GM12878 (cell line): ENCODE results near the gene EPHB2. TPM values are rescaled to one million over a fixed set of nuclear protein-coding genes. Genes with fewer than 3 reads are reported as not detected.

Source experiments
- ATAC-seq: fragments of 200-7000 bp; cut with Tn5 transposase; 3 replicates; pipeline ENCODE4 v1.9.1; 2020; ENCODE audit warnings: mild to moderate bottlenecking, moderate library complexity
- BruUV-seq: library from RNA; stranded (reverse); fragments of 400-500 nt; replicated peaks from 2 replicates; lab custom pipeline; 2021; lab: Mats Ljungman, UMichigan
- CTCF ChIA-PET: fragments of 300-600 bp; sonication (Branson Sonifier 250); formaldehyde crosslinking; extraction: SDS; loops from one replicate; lab custom pipeline; 2021; ENCODE audit warnings: inconsistent platforms; lab: Yijun Ruan, JAX
- POLR2A ChIA-PET: fragments of 350-600 bp; formaldehyde crosslinking; extraction: SDS; loops from one replicate; lab custom pipeline; 2021; ENCODE audit warnings: inconsistent platforms; lab: Charles Lee
- RAD21 ChIA-PET: fragments of 300-600 bp; sonication (Branson Sonifier 250); formaldehyde crosslinking; loops from one replicate; lab custom pipeline; 2023; ENCODE audit warnings: antibody characterized with exemption; ENCODE audit not compliant: unreplicated experiment; lab: Charles Lee
- SMC1A ChIA-PET: fragments of 300-600 bp; sonication (Branson Sonifier 250); formaldehyde crosslinking; loops from one replicate; lab custom pipeline; 2023; ENCODE audit not compliant: unreplicated experiment, uncharacterized antibody; lab: Charles Lee
- DNase-seq: peaks from one replicate; pipeline ENCODE4 v3.0.0-alpha.2; 2011; ENCODE audit warnings: low read depth, low spot score
- FAIRE-seq: peaks from 3 replicates; lab custom pipeline; 2011; peaks lifted over from hg19 to GRCh38; lab: Jason Lieb, UNC
- H2AFZ ChIP-seq: 2 replicates; pipeline ENCODE4 v1.6.0; 2011; ENCODE audit warnings: low read depth, low read length, control low read depth; ENCODE audit not compliant: control insufficient read depth
- H3K27ac ChIP-seq: 2 replicates; pipeline ENCODE4 v1.5.1; 2011; ENCODE audit warnings: control low read depth; ENCODE audit not compliant: control insufficient read depth, insufficient read depth
- H3K27me3 ChIP-seq, 2 experiments: replicated peaks in 1 of 2; 2 replicates each; pipeline versions ENCODE4 v1.6.0 to v1.6.1; 2011; ENCODE audit warnings: low read length in 1 of 2; ENCODE audit not compliant: control insufficient read depth in 2 of 2, insufficient read depth in 2 of 2
- H3K36me3 ChIP-seq, 2 experiments: 2 replicates each; pipeline ENCODE4 v1.5.1; 2011; ENCODE audit warnings: low read length in 1 of 2; ENCODE audit not compliant: control insufficient read depth in 2 of 2, insufficient read depth in 2 of 2
- H3K4me1 ChIP-seq: 2 replicates; pipeline ENCODE4 v1.6.1; 2011; ENCODE audit warnings: mild to moderate bottlenecking, low read length, moderate library complexity, mixed read lengths; ENCODE audit not compliant: control insufficient read depth, insufficient read depth
- H3K4me2 ChIP-seq: 2 replicates; pipeline ENCODE4 v1.6.0; 2011; ENCODE audit warnings: control low read depth; ENCODE audit not compliant: control insufficient read depth, insufficient read depth
- H3K4me3 ChIP-seq: fragments of 200-600 bp; sonication (generic); 2 replicates; pipeline ENCODE4 v1.5.1; 2016
- H3K79me2 ChIP-seq: 2 replicates; pipeline ENCODE4 v1.6.0; 2011; ENCODE audit warnings: low read length; ENCODE audit not compliant: control insufficient read depth, insufficient read depth
- H3K9ac ChIP-seq: 2 replicates; pipeline ENCODE4 v1.8.0; 2011; ENCODE audit warnings: low read length, control low read depth, mixed read lengths; ENCODE audit not compliant: control insufficient read depth, insufficient read depth
- H3K9me3 ChIP-seq: replicated peaks from 3 replicates; pipeline ENCODE4 v1.5.1; 2011; ENCODE audit warnings: mild to moderate bottlenecking, low read length; ENCODE audit not compliant: control insufficient read depth, insufficient read depth
- H4K20me1 ChIP-seq: 2 replicates; pipeline ENCODE4 v1.6.0; 2011; ENCODE audit not compliant: control insufficient read depth, insufficient read depth
- ATF7 ChIP-seq: fragments of 450-650 bp; IDR thresholded peaks from 2 replicates; pipeline ENCODE4 v1.6.1; 2016; ENCODE audit warnings: low read depth, mild to moderate bottlenecking
- BCL11A ChIP-seq: IDR thresholded peaks from 2 replicates; pipeline ENCODE4 v1.6.1; 2011; ENCODE audit warnings: low read depth, low read length
- BMI1 ChIP-seq: fragments of 450-650 bp; IDR thresholded peaks from 2 replicates; pipeline ENCODE4 v1.6.1; 2016; ENCODE audit warnings: mild to moderate bottlenecking, moderate library complexity, borderline replicate concordance
- CEBPB ChIP-seq, 2 experiments: fragments of 150-350 bp in 1 of 2; IDR thresholded peaks; 2 replicates each; pipeline ENCODE4 v1.6.1; 2012 to 2014; ENCODE audit warnings: low read depth in 2 of 2, low read length in 2 of 2, borderline replicate concordance in 1 of 2, inconsistent platforms in 1 of 2
- ELK1 ChIP-seq: IDR thresholded peaks from 2 replicates; pipeline ENCODE4 v1.6.1; 2012; ENCODE audit warnings: low read depth, low read length, improper control_type of control experiment
- JUND ChIP-seq: IDR thresholded peaks from 2 replicates; pipeline ENCODE4 v1.6.1; 2012; ENCODE audit warnings: low read depth, mild to moderate bottlenecking, low read length, improper control_type of control experiment, moderate library complexity
- PAX8 ChIP-seq: fragments of 450-650 bp; IDR thresholded peaks from 2 replicates; pipeline ENCODE4 v1.6.1; 2017; ENCODE audit warnings: mild to moderate bottlenecking, moderate library complexity
- POLR2AphosphoS2 ChIP-seq: IDR thresholded peaks from 2 replicates; pipeline ENCODE4 v1.6.1; 2011; ENCODE audit warnings: low read depth, mild to moderate bottlenecking, low read length, improper control_type of control experiment, moderate library complexity
- RELA ChIP-seq: fragments of 450-650 bp; IDR thresholded peaks from 2 replicates; pipeline ENCODE4 v1.8.0; 2014; ENCODE audit warnings: borderline replicate concordance; ENCODE audit not compliant: partially characterized antibody
- SP1 ChIP-seq: IDR thresholded peaks from one replicate; pipeline ENCODE4 v1.6.1; 2011; ENCODE audit warnings: low read depth, low read length
- STAT3 ChIP-seq: IDR thresholded peaks from 2 replicates; pipeline ENCODE4 v1.6.1; 2011; ENCODE audit warnings: low read depth, low read length, improper control_type of control experiment
- SUZ12 ChIP-seq: fragments of 200-600 bp; sonication (generic); IDR thresholded peaks from one replicate; pipeline ENCODE4 v1.6.1; 2018; ENCODE audit warnings: antibody characterized with exemption, mild to moderate bottlenecking; ENCODE audit not compliant: unreplicated experiment
- WRNIP1 ChIP-seq: IDR thresholded peaks from 2 replicates; pipeline ENCODE4 v1.6.1; 2011; ENCODE audit warnings: low read depth, low read length, improper control_type of control experiment, borderline replicate concordance
- ZNF217 ChIP-seq: fragments of 450-650 bp; IDR thresholded peaks from 2 replicates; pipeline ENCODE4 v1.6.1; 2017; ENCODE audit warnings: antibody characterized with exemption, mild to moderate bottlenecking
- ZNF24 ChIP-seq: fragments of 450-650 bp; IDR thresholded peaks from 2 replicates; pipeline ENCODE4 v1.6.1; 2017; ENCODE audit warnings: antibody characterized with exemption, mild to moderate bottlenecking
- ZNF622 ChIP-seq: fragments of 450-650 bp; IDR thresholded peaks from 2 replicates; pipeline ENCODE4 v1.6.1; 2017; ENCODE audit warnings: mild to moderate bottlenecking, inconsistent platforms
- WGBS: methylation state at CpG from one replicate; pipeline ENCODE4 v1.1.6; 2016; ENCODE audit warnings: low lambda C conversion rate; ENCODE audit not compliant: insufficient replicate concordance, insufficient coverage; ENCODE audit errors: missing lambda C conversion rate; 5-methylcytosine and 5-hydroxymethylcytosine counted together
- in situ Hi-C: fragments of 300-500 bp; cut with MboI; formaldehyde crosslinking; loops from 9 replicates; pipeline ENCODE4 v1.14.3; 2018; ENCODE audit warnings: mixed read lengths
- intact Hi-C: fragments of 100-400 bp; cut with micrococcal nuclease; formaldehyde crosslinking; loops from one replicate; pipeline ENCODE4 v1.14.2; 2022; ENCODE audit not compliant: unreplicated experiment
- polyA plus RNA-seq, 11 experiments: library from polyadenylated mRNA; depleted of rRNA in 4 of 11; unstranded in 6 of 11; stranded (reverse) in 5 of 11; fragments of >200 nt; fragmentation: Nextera tagmentation in 4 of 11; fragmentation: Illumina TruSeq in 1 of 11; extraction: Ambion mirVana in 4 of 11; extraction: Trizol in 1 of 11; gene quantifications; 1 replicate in 1 of 11; 2 replicates in 10 of 11; pipeline versions ENCODE4 v1.2.1 to v1.2.3, GENCODE V29; 2011 to 2016; ENCODE audit warnings: inconsistent platforms in 2 of 11, missing spikeins in 2 of 11, low read depth in 1 of 11
- total RNA-seq, 4 experiments: library from RNA; depleted of rRNA in 3 of 4; stranded (reverse); fragments of >200 nt in 3 of 4; fragmentation: Illumina TruSeq in 1 of 4; extraction: Trizol in 1 of 4; gene quantifications; 2 replicates each; pipeline versions ENCODE4 v1.2.1 to v1.2.3, GENCODE V29; 2013 to 2021

Gene EPHB2
- total and polyA plus RNA-seq, 10 of the 15 experiments (the other 5 are each of a cell fraction or from before 2014, with no cell fraction given), result 0.13 to 3.3 (median 0.92) TPM

- no peaks in the 10 kb centered on the region for H4K20me1 ChIP-seq
- ATAC-seq (no peak), FAIRE-seq (no peak), DNase-seq (no peak)
- H3K79me2 ChIP-seq, result no peaks in the 10 kb centered on the region
- no peak overlapping the region for H3K27ac ChIP-seq
- no peaks in the 10 kb centered on the region for H3K4me1 ChIP-seq
- no peaks in the 10 kb centered on the region; a peak in 2 of 4 replicates for H3K27me3 ChIP-seq
- TF ChIP-seq ATF7, result no peak
- no peak overlapping the region for H2AFZ ChIP-seq
- ChIA-PET POLR2A (no interaction called here), CTCF (no interaction called here), SMC1A (no interaction called here), RAD21 (no interaction called here)
- in situ Hi-C loops (no loop called here), intact Hi-C loops (no loop called here)
- 65% methylated on average over 5 of the region's 5 CpGs for WGBS
- H3K36me3 ChIP-seq, result no peaks in the 10 kb centered on the region
- no peak overlapping the region for H3K4me3 ChIP-seq
- no TSS peak for BruUV-seq
- H3K9me3 ChIP-seq, result no peaks in the 10 kb centered on the region
- H3K4me2 ChIP-seq, result no peak overlapping the region
- H3K9ac ChIP-seq, result no peak overlapping the region
These were observed 93.2 kb downstream of the EPHB2 start for GRCh38 chr1:22803833-22804232.

- CTCF ChIA-PET, result no interaction called here
- no peaks in the 10 kb centered on the region for H3K9me3 ChIP-seq
- no peak overlapping the region for H3K9ac ChIP-seq
- H3K4me3 ChIP-seq, result no peak overlapping the region
- H3K4me2 ChIP-seq, result no peak overlapping the region
- no TSS peak for BruUV-seq
- no peaks in the 10 kb centered on the region for H3K36me3 ChIP-seq
- ATAC-seq (no peak), DNase-seq (no peak), FAIRE-seq (no peak)
- no peaks in the 10 kb centered on the region for H4K20me1 ChIP-seq
- TF ChIP-seq ZNF217, result no peak
- no peak for TF ChIP-seq POLR2AphosphoS2
- no peak for TF ChIP-seq BMI1
- no peak for TF ChIP-seq ZNF24
- no peak for TF ChIP-seq STAT3
- TF ChIP-seq ELK1, result no peak
- TF ChIP-seq BCL11A, result no peak
- no peak for TF ChIP-seq SUZ12
- TF ChIP-seq SP1, result no peak
- no peak for TF ChIP-seq ZNF622
- no peak for TF ChIP-seq PAX8
- TF ChIP-seq WRNIP1, result no peak
- no peak for TF ChIP-seq RELA
- no peak for TF ChIP-seq CEBPB (IDR thresholded peaks at IDR 0.05; ENCODE audit: borderline replicate concordance in 1 of 2, low read depth in 2 of 2, low read length in 2 of 2)
- TF ChIP-seq JUND, result no peak
- H2AFZ ChIP-seq, result no peak overlapping the region
- H3K27me3 ChIP-seq, result no peaks in the 10 kb centered on the region; a peak in 1 of 4 replicates
- SMC1A ChIA-PET, result no interaction called here
- H3K79me2 ChIP-seq, result no peaks in the 10 kb centered on the region
- H3K27ac ChIP-seq, result no peak overlapping the region
- in situ Hi-C loops, result no loop called here
- WGBS, result 17% methylated on average over 6 of the region's 6 CpGs
- intact Hi-C loops, result no loop called here
- H3K4me1 ChIP-seq, result no peaks in the 10 kb centered on the region
- RAD21 ChIA-PET, result no interaction called here
- POLR2A ChIA-PET, result no interaction called here
These were observed 93.8 kb downstream of the EPHB2 start for GRCh38 chr1:22804406-22804805.
